HG03066 (cell line): ENCODE measurements around the gene TTLL6.

Experiments
- ATAC-seq: cut with Tn5 transposase; IDR thresholded peaks from one replicate; pipeline ENCODE4 v1.9.1; 2021; ENCODE audit warnings: low read depth; ENCODE audit not compliant: unreplicated experiment

The TTLL6 gene

DNA sequence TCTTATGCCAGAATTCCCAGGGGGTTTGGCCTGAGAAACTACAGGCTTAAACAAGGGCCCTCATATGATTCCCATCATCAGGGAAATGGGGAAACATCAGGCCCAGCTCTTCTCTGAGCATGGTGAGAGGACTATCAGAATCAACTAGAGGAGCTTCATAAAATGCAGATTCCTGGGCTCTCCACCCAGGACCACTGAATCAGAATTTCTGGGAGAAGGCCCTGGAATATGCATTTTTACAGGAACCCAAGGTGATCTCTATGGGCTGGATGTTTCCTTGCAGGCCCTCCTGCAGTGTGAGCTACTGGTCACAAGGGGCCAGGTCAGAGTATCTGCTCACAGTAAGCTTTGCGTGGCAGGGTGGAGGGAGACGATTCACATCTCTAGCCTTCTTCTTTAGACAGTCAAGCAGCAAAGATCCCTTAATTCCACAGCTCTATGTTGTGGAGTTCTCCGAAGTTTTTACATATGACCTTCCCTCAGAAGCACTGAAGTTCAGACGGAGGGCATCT, 49.7 kb downstream of the TTLL6 start:
- no peak for ATAC-seq

DNA sequence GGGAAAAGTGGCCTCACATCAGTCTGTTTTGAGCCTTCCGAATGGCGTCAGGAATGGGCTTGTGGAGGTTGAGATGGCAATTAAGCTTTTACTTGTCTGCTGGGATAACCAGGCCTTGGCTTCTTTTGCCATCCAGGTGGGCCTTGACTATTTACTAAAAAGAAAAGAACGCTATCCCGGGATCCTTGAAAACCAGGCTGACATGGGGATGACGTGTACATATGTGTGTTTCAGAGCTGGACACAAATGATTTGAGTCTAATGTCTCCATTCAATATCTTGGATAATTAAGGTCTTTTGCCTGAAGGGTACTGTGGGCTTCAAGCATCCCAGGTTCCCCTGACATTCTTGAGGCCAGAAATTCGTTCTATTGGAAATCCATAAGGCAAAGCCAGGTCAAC, 55.9 kb downstream of the TTLL6 start:
- ATAC-seq = no peak

DNA sequence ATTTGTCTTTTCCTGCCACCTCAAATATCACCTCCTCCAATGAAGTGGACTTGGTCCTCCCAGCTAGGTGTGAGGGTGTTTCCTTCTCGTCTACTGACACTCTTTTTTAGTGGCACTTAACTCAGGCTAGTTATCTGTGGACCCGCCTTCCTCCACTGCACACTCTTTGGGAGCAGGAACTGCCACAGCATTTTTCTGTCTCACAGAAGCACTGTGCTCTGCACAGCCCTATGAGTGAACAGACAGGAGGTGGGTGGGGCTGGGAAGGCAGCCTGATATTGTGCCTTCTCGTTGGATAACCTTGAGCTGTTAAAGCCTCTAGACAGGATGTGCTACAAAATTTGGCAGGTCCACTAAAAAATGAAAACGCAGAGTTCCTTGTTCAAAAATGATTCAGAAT, 56.6 kb downstream of the TTLL6 start:
- no peak for ATAC-seq

DNA sequence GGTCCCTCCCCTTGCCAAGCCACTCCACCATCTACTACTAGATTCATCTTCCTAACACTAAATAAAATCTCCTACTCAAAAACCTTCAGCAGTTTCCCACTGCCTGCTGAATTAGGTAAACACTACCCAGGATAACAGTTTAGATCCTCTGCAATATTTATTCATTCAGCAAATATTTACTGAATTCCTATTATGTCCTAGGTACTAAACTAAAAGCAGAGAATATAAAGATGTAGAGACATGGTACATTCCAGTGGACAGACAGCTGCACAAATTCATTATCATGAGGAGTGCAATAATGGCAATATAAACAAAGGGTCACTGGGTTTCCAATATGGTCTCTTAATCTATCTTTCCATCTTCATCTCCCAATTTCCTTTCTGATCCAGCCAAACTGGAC, 57.7 kb downstream of the TTLL6 start:
- ATAC-seq = no peak

DNA sequence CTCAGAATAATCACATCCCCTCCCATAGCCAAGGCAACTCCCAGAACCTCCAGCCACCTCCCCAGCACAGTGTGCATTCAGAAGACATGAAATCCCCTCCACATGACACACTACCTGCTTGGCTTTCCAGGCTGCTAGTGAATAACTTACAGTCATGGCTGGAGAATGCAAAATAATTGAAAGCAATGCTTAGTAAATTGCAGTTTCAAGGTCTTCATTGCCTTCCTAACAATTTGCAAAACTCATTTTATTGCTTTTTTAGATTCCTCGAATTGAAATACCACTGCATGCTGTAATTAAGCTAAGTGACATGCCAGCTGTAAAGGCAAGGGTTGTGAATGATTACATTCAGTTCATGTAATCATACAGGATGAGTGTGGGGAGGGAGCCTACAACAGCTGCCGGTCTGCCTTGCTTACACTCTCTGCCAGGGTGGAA, 59.5 kb downstream of the TTLL6 start:
- ATAC-seq = no peak

DNA sequence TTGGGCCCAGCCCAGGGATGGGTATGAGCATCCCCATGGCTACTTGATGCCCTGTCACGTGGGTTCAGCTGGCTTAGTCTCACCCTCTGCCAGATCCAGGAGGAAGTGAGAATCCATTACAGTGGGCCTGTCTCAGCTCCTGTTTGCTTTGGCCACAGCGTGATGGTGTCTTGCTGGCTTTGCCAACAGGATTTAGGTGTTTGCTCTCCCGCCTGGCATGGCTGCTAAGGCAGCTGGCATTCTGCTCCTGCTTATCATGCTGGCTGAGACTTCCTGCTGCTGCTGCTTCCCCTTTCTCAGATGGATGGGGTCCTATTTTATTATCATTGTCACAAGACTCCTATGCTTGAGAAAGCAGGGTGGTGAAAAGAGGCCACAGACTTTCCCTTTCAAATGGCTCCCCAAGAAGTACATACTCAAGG, 60.2 kb downstream of the TTLL6 start:
- no peak for ATAC-seq

DNA sequence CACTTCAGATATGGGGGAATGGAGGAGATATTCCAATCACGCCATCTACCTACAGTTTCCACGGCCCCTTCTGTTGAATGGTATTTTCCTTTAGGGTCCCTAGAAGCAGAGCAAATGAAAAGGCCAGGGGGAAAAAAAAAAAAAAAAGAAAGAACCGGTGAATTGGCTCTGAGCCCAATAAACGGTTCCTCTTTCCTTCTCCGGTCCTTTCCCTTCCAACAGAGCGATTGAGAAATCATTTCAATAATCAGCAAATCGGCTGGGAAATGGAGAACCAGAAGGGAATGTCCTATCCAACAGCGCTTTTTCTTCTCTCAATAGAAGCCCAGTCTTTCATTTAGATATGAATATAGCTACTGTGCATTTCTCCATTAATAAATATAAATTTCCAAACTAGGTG, 61.7 kb downstream of the TTLL6 start:
- ATAC-seq = no peak

DNA sequence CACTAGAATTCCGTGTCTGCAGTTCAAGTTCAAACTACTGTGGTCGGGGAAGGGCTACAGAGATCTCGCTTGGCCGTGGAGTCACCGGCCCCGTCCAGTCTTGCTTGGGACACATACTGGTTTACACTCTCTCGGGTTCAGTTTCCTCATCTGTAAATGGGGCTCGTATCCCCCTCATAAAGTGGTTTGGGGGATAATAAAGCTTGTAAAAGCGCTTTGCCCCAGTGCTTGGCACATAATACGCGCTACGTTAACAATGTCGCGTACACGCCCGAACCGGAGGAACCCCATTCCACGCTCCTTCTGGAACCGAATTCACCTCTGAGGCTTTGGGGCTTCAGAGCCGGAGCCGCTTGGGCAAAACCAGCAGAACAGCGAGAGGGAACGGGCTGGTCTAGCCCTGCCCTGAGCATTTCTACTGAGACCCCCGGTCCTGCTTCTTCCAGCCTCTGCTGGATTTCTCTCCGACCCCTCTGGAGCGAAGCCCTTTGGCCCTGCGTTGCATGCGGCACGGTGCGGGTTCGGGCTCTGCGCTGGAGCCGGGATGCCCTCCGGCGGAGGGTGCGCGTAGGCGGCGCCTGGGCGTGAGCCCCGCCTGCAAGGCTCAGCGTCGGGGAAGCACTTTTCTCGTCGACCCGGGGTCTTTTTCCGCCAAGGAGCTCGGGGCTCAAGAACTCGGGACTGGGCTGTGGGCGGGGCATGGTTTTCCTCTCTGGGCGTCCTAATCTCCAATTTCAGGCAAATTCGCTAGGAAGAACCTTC, 62.3 kb downstream of the TTLL6 start:
- no peak for ATAC-seq

DNA sequence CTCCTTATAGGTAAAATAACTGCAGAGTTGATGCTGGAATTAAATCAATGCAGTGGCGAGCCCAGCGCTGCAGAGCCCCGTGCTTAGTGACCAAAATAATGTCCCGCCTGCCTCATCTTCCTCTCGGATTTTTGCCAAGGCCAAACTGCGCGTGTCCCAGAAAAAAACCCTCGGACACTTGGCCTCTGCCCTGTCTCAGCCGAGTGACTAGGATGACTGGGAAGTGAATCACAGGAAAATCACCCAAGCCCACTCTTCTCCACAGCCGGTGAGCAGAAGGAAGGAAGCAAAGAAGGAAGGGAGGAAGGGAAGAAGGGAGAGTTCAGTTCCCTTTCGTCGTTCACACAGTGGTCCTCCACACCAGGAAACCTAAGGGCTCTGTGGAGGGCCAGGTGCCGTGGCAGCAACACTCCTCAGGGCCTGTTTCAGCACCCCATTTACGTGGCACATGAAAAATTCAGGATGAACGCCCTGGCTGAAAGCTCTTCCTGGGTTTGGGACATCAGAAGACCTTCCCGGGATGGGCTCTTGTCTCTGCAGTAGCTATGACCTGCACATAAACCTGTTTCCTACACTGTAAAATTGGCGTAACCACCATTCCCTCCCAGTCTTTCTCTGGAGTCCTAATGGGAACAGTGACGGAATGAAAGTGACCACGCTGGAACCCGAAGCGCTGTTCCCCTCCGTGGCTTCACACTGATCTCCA, 63.1 kb downstream of the TTLL6 start:
- ATAC-seq = no peak

DNA sequence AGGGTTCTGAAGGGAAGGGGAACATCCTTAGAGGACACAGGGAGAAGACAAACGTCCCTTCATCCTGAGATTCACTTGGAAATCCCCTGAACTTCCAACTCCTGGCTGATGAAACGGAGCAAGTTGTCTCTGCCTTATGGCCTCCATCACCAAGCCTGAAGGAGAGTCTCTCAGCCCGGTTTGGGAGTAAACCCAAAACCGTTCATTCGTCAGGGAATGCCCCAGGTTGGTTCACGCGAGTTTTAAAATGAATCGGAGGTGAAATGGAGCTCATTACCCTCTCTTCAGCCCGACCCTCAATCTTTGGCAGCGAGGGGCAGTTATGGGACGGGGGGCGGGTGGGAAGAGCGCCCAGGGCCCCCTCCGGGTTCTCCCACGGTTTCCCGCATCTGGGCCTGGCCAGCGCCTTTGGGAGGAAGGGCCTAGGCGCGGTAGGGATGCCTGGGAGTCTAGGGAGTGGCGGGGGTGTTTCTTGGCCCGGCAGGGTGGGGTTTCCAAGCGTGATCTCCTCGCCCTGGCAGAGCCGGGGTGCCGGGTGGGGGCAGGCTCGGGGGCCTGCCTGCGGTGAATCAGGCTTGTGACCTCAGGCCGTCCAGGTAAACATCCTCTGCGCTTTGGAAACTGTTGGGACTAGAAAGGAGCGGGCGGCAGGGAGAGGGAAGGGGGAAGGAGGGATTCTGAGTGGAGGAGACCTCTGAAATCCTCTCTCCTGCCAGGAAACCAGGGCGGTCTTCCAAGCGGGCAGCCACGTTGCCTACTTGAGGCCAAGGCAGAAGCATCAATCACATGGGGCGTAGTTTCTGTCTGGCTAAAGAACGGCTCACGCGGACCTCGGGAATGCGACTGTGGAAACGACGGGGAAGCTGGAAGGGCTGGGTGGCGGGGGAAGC, 64.4 kb downstream of the TTLL6 start:
- no peak for ATAC-seq

DNA sequence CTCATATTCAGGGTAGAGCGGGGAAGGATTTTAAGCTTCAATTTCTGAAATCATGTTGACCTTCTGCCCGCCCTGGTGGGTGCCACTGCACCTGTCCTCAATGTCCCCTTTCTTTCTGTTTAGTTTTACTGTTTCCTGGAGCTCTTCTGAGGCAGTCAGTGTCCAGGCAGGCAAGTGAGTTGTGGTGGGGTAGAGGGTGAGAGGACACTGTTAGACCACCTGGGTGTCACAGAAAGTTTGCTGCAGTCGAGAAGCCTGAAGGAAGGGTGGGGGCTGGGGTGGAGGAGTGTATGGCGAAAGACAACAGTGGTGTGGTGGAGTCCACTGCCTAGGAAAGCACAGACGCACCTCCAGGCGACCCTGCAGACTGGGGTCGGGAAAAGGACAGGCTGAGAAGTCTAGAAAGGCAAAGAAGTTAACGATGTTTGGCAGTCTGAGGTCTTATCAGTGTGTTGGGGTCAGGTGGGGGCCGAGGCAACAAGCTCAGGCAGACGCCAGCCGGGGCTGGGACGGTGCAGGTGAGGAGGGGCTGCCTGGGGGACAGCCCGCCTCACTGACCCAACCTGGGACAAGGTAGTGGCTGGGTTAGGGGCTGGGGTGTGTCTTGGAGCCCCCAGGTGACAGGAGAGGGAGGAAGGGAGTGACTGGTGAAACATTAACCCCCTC, 65.2 kb downstream of the TTLL6 start:
- no peak for ATAC-seq

DNA sequence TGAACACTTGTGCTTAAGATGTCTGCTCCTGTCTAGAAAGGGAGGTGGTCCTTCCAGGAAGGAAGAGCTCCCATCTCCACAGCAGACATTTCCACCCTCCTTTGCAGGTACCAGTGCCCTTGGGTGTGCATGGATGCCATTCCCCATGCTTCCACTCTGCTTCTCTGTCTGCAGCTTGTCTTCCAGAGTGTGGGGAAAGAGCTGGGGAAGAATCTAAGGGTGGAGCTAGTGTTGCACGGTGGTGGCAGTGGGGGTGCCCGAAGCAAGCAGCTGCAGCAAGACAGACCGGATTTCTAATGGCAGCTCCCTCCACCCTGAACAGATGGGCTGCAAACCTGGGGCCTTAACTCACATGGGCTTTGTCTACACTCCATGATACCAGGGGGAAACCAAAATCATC, 65.9 kb downstream of the TTLL6 start:
- no peak for ATAC-seq

DNA sequence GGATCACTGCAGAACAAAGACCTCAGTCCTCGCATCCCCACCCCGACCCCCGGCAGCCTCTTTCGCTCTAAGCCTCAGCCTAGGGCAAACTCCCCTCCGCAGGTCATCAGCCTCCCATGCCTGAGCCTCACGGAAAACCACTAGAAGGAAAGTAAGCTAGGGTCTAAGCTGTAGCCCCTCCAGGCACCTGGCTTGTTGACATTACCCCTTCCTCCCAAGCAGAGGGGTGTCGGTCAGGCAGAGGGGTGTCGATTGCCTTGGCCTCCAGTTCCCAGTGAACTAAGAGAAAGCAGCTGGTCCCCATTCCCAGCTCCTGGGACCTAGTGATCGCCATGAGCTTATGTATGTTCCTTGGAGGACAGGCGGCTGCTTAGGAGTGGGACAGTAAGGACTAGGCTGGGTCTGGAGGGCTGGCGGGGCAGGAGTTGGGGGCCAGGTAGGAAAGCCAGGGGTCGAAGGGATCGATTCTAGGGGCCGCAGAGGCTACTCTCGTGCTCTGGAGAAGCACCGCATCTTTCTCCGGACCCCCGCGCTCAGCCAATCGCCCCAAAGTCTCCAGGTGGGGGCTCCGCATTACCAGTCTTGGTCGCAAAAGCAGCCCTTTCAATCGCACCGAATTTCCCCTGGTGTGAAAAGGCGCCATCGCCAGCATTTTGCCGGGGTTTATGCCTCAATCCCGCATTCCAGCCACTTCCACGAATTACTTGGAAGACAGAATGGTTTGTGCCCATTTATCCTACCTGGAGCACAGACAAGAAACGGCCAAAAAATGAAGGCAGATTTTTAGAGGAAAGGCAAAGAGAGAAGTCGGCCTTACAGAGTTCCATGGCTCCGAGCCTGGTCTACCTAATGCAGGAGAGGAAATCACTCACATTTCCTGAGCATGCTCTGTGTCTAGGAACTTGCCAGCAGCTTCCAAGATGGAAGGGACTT, 67.1 kb downstream of the TTLL6 start:
- ATAC-seq = no peak

DNA sequence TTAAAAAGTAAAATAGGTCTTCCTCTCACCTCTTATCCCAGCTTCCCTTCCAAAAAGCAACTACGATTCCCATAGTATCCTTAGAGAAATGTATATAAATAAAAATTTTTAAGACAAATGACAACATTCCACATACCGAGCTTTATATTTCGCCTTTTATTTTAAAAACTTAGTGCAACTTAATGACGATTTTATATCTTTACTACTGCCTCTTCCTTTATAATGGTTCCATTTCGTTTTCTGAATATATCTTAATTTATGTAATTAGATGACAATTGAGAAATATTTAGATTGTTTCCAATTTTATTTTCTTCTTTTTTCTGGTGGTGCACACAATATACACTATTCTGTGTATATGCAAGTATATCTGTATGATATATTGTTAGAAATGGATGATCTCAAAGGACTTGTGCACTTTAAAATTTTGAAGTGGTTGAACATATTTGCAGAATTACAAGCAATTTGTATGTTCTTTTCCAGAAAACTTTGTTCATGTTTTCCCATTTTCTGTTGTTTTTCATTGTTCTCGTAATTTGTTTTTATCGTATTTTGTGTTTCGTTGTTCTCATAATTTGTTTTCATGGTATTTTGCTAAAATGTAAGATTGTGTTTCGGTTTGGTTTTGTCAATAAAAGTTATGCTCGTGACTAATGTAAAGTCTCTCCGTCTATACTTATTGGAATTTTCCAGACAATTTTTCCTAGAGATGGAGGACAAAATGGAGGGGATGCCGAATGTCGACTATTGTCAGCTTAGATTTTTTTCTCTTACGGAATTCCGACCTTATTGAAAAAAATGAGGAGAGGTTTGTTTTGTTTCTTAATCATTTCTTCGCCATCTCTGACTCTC, 68.1 kb downstream of the TTLL6 start:
- ATAC-seq = no peak

DNA sequence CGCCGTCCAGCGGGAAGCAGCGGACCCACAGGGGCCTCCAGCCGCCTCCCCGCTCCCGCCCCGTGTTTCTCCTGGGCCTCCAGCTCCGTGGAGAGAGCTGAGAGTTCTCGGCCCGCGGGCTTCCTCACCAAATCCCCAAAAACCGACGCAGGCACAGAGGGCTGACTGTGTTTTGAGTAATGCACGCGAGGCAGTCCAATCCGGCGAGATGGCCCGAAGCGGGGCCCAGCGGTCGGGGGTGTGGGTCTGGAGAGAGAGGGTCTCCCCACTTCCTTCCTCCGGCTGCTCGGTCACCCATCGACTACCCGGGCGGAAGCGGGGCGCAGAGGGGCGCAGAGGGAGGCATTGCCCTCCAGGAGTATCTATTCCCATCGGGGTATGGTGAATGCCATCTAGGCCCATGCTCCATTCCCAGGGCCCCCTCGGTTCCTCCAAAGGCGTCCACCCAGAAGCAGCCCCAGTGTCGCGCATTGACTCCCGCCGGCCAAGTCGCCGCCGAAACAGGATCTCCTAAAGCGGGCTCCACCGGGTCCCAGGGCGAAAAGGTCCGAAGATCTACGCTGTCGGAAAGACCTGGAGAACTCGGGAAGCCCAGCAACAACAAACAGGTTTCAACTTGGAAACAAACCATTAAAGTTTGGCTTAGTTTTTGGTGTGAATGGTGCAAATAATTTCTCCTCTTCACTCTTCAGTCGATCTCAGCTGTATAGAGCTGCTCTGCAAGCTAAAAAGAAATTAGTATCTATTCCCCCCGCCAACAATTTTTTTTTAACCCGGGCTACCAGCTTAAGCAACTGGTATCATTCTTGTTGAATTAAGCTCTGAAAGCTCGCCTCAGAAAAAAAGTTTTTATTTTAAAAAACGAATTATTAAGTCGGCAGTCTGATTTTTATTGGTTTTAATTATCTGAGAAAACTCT, 69.3 kb downstream of the TTLL6 start:
- no peak for ATAC-seq

DNA sequence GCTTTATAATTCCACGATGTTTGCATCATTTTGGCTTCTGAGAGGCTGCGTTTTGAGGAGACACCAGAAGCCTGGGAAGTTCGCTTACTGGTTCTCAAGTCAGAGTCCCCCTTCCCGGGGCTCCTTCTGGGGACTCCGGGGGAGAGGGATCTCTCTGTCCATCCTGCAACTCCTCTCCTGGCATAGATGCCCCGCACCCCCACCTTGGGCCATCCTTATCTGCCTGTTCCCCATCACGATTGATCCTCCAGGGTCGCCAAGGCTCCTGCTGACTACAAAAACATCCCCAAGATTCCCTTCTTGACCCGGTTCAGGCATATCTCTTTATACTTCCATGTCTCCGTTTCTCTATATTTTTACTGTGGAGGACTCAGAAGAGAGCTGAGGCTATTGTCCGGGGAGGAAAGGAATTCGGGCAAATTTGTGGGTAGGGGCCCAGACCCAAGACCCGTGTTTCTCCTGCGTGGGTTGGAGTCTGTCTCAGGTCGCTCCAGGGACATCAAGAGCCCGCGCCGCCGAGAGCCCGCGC, 70.0 kb downstream of the TTLL6 start:
- ATAC-seq = no peak
